HG03108 (cell line): ENCODE results near the gene ATP5IF1.

ENCODE experiments used
- ATAC-seq: cut with Tn5 transposase; IDR thresholded peaks from one replicate; pipeline ENCODE4 v1.9.1; 2021; ENCODE audit warnings: moderate library complexity; ENCODE audit not compliant: unreplicated experiment

Gene ATP5IF1

DNA sequence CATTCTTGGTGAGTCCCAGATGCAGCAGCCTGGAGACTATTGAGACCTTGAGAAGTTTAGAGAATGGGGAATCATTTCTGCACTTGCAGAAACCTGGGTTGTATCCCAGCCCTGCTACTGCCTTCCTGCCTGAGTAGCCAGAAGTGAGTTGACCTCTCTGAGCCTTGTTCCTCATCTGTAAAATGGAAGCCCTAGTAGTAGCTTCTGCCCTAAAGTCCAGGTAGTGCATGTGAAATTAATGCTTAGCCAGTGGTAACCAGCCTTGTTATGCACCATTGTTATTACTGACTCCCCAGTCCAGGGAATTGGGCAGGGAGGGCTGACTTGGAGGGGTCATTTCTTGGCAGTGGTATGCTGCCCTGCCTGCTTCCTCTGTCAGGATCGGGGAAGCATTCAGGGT lies 29.0 kb downstream of the ATP5IF1 start:
- no peak for ATAC-seq

DNA sequence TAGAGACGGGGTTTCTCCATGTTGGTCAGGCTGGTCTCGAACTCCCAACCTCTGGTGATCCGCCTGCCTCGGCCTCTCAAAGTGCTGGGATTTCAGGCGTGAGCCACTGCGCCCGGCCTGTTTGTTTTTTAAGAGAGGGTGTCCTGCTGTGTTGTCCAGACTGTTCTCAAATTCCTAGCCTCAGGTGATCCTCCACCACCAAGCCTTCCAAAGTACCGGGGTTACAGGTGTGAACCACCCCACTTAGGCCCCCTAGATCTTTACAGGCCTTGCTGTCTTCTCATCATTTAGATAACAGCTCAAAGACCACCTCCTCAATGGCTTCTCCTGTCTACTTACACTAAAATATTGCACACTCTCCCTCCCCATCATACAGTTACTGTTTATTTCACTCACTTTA lies 29.7 kb downstream of the ATP5IF1 start:
- ATAC-seq = no peak

DNA sequence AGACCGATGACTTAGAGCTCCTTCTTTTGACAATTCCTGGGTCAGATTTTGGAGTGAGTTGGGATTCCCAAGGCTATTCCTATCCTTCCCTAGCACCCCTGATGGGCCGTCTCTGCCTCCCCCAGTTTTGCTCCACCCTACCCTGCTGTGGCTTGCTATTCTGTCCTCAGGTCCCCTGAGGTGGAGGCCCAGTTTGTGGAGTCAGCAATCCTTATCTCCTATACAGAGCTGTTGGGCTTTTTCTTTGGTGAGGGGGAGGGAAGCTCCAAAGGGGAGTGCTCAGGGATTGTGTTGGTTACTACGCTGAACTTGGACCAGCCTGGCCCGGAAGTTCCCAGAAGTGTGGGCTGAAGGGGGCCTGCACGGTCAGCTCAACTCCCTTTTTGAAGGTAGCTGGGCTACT lies 31.0 kb downstream of the ATP5IF1 start:
- ATAC-seq = no peak

DNA sequence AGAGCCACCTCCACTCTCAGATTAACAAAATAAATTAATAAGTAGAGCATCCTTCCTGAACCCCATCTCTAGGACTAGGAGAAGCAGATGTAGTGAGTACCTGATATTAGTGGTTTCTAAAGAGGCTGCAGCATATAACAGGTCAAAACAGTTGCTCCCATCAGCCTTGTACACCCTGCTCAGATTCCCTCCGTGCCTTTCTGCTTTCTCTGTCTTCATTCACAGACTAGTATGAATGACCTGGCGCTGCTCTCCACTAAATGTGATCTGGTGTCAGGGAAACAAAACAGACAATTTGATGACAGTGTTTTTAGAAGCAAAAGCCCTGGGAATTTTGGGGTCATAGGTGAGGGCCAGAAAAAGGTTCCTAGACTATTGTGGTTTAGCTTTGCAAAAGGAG lies 31.7 kb downstream of the ATP5IF1 start:
- no peak for ATAC-seq

DNA sequence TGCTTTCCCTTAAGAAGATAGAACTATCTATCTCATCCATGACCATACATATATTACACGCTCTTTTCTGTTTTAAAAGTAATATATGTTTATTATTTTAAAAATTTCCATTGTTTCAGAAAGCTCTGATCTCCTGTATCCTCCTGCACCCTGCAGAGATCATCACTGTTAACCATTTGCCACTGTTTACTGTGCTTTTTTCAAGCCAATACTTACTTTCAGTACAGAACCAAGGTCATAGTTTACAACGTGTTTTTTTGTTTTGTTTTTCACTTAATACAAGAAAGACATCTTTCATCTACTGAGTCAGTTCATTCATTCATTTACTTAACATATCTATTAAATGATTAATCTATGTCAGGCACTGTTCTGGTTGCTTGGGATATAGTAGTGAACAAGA lies 33.6 kb downstream of the ATP5IF1 start:
- ATAC-seq = no peak

DNA sequence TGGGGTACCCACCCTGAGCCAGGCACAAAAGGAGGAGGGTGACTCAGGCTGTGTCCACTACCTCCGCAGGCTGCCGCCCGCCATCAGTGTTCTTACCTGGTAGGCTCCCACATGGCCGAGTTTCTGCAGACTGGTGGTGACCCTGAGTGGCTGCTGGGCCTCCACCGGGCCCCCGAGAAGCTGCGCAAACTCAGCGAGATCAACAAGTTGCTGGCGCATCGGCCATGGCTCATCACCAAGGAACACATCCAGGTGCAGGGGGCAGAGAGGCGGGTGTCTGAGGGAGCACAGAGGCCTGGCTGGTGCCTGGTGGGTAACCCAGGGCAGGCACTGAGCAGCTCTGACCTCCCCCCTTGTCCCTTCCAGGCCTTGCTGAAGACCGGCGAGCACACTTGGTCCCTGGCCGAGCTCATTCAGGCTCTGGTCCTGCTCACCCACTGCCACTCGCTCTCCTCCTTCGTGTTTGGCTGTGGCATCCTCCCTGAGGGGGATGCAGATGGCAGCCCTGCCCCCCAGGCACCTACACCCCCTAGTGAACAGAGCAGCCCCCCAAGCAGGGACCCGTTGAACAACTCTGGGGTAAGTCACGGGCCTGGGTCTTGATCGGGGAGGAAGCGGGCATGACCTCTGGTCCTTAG lies 36.4 kb downstream of the ATP5IF1 start:
- ATAC-seq = no peak

DNA sequence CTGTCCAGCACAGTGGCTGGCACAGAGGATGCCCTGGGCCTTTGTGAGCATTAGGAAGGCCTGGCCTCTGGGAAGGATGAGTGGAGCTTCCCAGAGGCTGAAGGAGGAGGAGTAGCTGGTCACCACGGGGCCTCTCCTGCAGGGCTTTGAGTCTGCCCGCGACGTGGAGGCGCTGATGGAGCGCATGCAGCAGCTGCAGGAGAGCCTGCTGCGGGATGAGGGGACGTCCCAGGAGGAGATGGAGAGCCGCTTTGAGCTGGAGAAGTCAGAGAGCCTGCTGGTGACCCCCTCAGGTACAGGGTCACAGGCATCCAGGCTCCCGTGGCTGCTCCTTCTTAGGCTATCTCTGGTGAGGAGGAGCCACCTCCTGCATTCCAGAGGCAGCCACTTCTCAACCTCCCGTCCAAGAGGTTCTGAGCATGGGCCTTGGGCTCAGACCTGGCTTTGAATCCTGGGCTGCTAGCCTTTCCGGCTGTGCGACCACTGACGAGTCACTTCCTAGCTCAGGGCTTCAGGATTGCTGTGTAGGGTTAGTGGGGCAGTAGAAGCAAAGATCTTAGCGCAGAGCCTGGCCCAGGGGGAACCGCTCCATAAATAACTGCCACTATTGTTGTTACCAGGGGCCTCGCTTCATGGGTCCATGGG lies 37.4 kb downstream of the ATP5IF1 start:
- no peak for ATAC-seq

DNA sequence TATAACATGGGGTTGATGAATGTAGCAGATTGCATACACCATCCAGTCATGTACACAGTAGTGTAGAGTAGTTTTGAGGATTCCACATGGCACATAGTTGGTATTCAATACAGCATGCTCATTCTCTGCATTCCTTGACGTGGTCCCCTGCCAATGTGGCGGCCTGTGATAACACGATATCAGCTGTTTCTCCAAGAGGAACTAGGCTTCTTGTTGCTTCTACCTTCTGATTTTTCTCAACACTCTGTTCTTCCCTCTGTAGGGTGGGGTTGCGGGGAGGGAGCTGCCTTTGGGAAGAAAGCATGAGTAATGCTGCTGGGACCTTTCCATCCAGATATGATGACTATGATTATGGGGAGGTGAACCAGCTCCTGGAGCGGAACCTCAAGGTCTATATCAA lies 42.8 kb downstream of the ATP5IF1 start:
- ATAC-seq = no peak

DNA sequence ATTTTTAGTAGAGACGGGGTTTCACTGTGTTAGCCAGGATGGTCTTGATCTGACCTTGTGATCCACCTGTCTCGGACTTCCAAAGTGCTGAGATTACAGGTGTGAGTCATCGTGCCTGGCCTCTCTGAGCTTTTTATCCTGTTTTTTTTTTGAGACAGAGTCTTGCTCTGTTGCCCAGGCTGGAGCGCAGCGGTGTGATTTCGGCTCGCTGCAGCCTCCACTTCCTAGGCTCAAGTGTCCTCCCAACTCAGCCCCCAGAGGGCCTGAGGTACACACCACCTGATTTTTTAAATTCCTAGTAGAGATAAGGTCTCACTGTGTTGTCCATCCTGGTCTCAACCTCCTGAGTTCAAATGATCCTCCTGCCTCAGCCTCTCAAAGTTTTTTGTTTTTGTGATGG lies 43.8 kb downstream of the ATP5IF1 start:
- no peak for ATAC-seq

DNA sequence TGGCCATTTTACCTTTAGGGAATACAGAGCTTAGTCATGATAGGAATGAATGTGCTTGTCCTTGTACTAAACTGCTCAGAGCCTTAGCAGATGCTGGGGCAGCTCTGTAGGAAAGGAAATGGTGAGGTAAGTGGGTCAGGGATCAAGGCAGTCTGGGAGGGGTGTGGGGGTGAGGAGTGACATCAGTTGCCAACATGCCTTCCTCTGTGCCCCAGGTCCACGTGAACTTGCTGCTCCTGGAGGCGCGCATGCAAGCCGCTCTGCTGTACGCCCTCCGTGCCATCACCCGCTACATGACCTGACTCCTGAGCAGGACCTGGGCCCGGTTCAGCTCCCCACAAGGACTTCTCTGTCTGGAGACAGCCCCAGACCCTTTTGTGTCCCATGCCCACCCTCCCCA lies 44.6 kb downstream of the ATP5IF1 start:
- ATAC-seq = no peak

DNA sequence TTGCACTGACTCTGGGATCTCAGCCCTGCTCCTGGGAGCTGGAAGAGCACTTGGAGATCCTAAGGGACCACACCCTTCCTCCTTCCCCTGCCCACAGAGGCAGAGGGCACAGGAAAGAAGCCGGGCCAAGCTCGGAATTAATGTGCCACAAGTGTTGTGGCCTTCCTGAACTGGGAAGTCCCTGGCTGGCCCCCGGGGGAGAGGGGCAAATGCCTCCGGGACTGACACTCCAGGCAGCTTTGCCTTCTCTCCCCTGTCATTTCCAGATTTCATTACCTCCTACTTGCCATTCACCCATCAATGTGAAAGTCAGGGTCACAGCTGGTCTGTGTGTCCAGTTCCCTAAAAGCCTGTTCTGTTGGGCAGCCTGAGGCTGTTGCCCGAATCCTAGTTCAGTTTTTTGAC lies 45.1 kb downstream of the ATP5IF1 start:
- no peak for ATAC-seq

DNA sequence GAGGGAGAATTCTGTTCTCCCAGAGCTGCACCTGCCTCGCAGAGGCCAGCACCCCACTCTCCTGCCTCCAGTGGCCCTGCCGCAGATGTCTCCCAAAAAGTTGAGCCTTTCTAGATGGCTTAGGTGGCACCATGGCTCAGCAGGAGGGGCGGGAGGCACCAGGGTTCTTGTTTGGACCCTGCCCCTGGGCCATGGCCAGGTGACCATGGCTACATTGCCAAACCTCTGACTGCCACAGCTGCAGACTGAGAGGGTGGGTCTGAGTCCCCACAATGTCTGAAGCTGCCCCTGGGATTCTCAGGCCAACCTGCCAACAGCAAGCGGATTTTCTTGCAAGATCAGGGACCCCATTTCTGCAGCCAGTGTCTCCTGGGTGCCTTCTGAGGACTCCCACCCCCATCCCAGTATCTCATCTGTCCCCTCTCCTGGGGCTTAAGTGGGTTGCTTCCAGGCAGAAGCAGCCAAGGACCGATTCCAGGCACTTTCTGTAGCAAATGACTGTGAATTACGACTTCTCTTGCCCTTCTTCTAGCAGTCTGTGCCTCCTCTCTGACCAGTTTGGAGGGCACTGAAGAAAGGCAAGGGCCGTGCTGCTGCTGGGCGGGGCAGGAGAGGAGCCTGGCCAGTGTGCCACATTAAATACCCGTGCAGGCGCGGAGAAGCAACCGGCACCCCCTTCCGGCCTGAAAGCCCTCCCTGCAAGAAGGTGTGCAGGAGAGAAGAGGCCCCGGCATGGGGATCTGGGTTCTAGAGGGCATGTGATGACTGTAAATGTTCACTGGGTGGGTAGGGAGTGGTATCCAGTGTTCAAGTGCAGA lies 45.9 kb downstream of the ATP5IF1 start:
- ATAC-seq = no peak

DNA sequence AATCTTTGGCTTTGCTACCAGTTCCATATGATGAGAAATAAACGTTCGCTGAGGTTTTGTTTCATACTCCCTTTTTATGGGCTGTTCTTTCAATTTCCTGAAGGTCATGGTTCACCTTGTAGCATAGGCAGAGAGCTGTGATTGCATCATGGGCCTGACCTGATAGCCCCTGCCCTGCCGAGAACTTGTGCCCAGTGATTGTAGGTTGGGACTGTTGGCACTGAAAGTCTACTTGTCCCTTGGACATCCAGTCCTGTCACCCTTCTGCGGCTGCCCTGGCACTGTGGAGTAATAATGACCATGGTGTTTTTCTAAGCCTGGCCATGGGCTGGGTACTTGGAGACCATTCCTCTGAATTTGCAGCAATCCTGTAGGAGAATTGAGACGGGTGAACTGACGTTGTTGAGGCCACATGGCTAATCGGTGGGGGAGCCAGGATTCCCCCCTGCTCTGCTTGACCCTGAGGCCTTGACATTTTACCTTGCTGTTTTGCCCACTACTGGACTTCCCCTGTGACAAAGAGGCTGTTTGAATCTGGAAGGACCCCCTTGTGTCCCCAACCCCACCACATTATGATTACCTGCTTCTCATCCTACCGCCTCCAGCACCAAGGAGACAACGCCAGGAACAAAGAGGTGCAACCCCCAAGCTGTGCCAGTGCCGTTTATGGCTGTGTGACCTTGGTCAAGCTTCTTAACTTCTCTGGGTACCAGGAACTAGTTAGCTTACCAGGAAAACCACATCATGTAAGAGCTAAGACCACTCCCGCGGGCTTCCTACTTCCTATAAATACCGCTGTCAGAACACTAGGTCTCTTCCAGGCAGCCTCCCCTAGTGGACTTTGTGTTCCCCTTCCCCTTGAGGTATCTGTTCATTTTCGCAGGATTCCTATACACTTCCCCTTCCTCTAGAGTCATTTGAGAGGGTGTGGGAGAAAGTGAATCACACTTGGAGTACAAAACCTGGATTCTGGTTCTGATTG lies 46.8 kb downstream of the ATP5IF1 start:
- ATAC-seq = no peak

DNA sequence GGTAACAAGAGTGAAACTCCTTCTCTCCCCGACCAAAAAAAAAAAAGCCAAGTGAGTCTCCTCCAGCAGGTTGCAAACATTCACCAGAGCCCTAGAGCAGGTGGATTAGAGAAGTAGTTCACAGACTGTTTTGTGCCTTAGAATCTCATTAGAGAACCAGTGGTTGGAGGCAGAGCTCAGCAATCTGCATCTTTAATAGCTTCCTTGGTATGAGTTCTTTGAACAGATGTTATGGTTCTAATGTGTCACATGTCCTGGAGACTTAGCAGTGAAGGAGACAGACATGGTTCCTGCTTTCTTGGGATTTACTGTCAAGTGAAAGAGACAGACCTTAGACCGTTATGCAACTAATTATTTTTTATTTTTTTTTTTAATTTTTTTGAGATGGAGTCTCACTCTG lies 50.2 kb downstream of the ATP5IF1 start:
- no peak for ATAC-seq
